Uterus (tissue), 4 donors: ENCODE measurements around the gene RANGRF. TPM values are rescaled to one million over a fixed set of nuclear protein-coding genes. Genes with fewer than 3 reads are reported as not detected.

ENCODE experiments used
- DNase-seq, 2 donors: peaks; one replicate each; pipeline ENCODE4 v3.0.0-alpha.2; 2019 to 2020
- H3K27ac ChIP-seq, 2 donors: fragments of 200-600 bp; sonication (generic); 1 replicate in 1 of 2; 2 replicates in 1 of 2; pipeline ENCODE4 v1.5.1; 2016 to 2018
- H3K27me3 ChIP-seq, 2 donors: fragments of 200-600 bp; sonication (generic); one replicate each; pipeline ENCODE4 v1.5.1; 2018 to 2019; ENCODE audit warnings: control low read depth in 1 of 2
- H3K36me3 ChIP-seq, 2 donors: fragments of 200-600 bp; sonication (generic); one replicate each; pipeline ENCODE4 v1.5.1; 2019; ENCODE audit warnings: control low read depth in 1 of 2
- H3K4me1 ChIP-seq, 2 donors: fragments of 200-600 bp; sonication (generic); one replicate each; pipeline ENCODE4 v1.5.1; 2018 to 2019; ENCODE audit warnings: control low read depth in 1 of 2
- H3K4me3 ChIP-seq, 2 donors: fragments of 200-600 bp; sonication (generic); 1 replicate in 1 of 2; 2 replicates in 1 of 2; pipeline ENCODE4 v1.5.1; 2018 to 2019; ENCODE audit warnings: mild to moderate bottlenecking in 1 of 2
- H3K9me3 ChIP-seq, 2 donors: fragments of 200-600 bp; sonication (generic); one replicate each; pipeline ENCODE4 v1.5.1; 2019; ENCODE audit warnings: control low read depth in 1 of 2
- CTCF ChIP-seq, 4 experiments: fragments of 200-600 bp in 2 of 4; fragments of 450-650 bp in 2 of 4; sonication (generic) in 2 of 4; IDR thresholded peaks; one replicate each; pipeline ENCODE4 v1.5.1; 2016 to 2019; ENCODE audit warnings: antibody characterized with exemption in 4 of 4, mild to moderate bottlenecking in 2 of 4, moderate library complexity in 1 of 4
- POLR2A ChIP-seq, 2 donors: fragments of 450-650 bp; IDR thresholded peaks; one replicate each; pipeline ENCODE4 v1.6.1; 2016; ENCODE audit warnings: antibody characterized with exemption in 2 of 2, mild to moderate bottlenecking in 1 of 2, moderate library complexity in 1 of 2
- intact Hi-C: fragments of 100-400 bp; cut with DNase I; formaldehyde crosslinking; loops from one replicate; pipeline ENCODE4 v1.15.1; 2023; ENCODE audit warnings: low total_unique reads
- total RNA-seq, 4 donors: library from RNA; depleted of rRNA in 3 of 4; stranded (reverse); fragments of >200 nt in 3 of 4; gene quantifications; one replicate each; pipeline versions ENCODE4 v1.1.0 to v1.2.4, GENCODE V29; 2014 to 2023
- donor health status: DM: yes; HTN: yes; CAD: no.

RANGRF gene
- total RNA-seq, 4 donors from 2014 or later, result 5.1 to 39.6 (median 16.4) TPM

GRCh38 chr17:8273884-8274444 is 14.5 kb upstream of the RANGRF start:
- no peak overlapping the region for H3K27ac ChIP-seq
- H3K4me1 ChIP-seq, result no peaks in the 10 kb centered on the region
- H3K36me3 ChIP-seq, result no peaks in the 10 kb centered on the region
- intact Hi-C loops, result loop anchor here (5.0 kb wide), 1 partner anchor 1642 kb away; no protein-coding TSS in a partner anchor
- no peak overlapping the region for H3K4me3 ChIP-seq
- no peaks in the 10 kb centered on the region for H3K9me3 ChIP-seq
- DNase-seq, result no peak
- TF ChIP-seq POLR2A (IDR thresholded peaks at IDR 0.05), result no peak
- no peak for TF ChIP-seq CTCF (IDR thresholded peaks at IDR 0.05)
- H3K27me3 ChIP-seq, result no peaks in the 10 kb centered on the region

- no peak for TF ChIP-seq POLR2A (IDR thresholded peaks at IDR 0.05)
- TF ChIP-seq CTCF (IDR thresholded peaks at IDR 0.05), result no peak
- Histone ChIP-seq H3K36me3 (no peaks in the 10 kb centered on the region), H3K27ac (no peak overlapping the region), H3K4me3 (no peak overlapping the region), H3K4me1 (no peaks in the 10 kb centered on the region), H3K9me3 (no peaks in the 10 kb centered on the region), H3K27me3 (no peaks in the 10 kb centered on the region)
- intact Hi-C loops, result loop anchor here (5.0 kb wide), 1 partner anchor 1643 kb away; no protein-coding TSS in a partner anchor
- no peak for DNase-seq
Measured at GRCh38 chr17:8274816-8275215, 13.7 kb upstream of the RANGRF start.

- intact Hi-C loops, result no loop called here
- TF ChIP-seq CTCF (IDR thresholded peaks at IDR 0.05) (no peak), POLR2A (IDR thresholded peaks at IDR 0.05) (no peak)
Measured at GRCh38 chr17:8275421-8276290, 12.8 kb upstream of the RANGRF start.

GRCh38 chr17:8277317-8277716 is 11.2 kb upstream of the RANGRF start:
- no peaks in the 10 kb centered on the region for H3K9me3 ChIP-seq
- H3K36me3 ChIP-seq, result no peaks in the 10 kb centered on the region
- no peaks in the 10 kb centered on the region for H3K4me1 ChIP-seq
- TF ChIP-seq POLR2A (IDR thresholded peaks at IDR 0.05) (no peak), CTCF (IDR thresholded peaks at IDR 0.05) (no peak)
- no peak for DNase-seq
- H3K27me3 ChIP-seq, result no peaks in the 10 kb centered on the region
- H3K4me3 ChIP-seq, result no peak overlapping the region
- intact Hi-C loops, result no loop called here
- H3K27ac ChIP-seq, result no peak overlapping the region

More at GRCh38 chr17:8275421-8276290, 12.8 kb upstream of the RANGRF start:
- no peaks in the 10 kb centered on the region for H3K4me1 ChIP-seq
- no peaks in the 10 kb centered on the region for H3K9me3 ChIP-seq
- no peak overlapping the region for H3K4me3 ChIP-seq
- H3K27ac ChIP-seq, result no peak overlapping the region
- H3K36me3 ChIP-seq, result no peaks in the 10 kb centered on the region
- H3K27me3 ChIP-seq, result no peaks in the 10 kb centered on the region
- no peak for DNase-seq

- Histone ChIP-seq H3K9me3 (no peaks in the 10 kb centered on the region), H3K4me3 (no peak overlapping the region), H3K27ac (no peak overlapping the region), H3K27me3 (no peaks in the 10 kb centered on the region), H3K36me3 (no peaks in the 10 kb centered on the region), H3K4me1 (no peaks in the 10 kb centered on the region)
- DNase-seq, result no peak
- TF ChIP-seq CTCF (IDR thresholded peaks at IDR 0.05) (no peak), POLR2A (IDR thresholded peaks at IDR 0.05) (no peak)
- intact Hi-C loops, result no loop called here
Measured at GRCh38 chr17:8282345-8282744, 6.1 kb upstream of the RANGRF start.
